ENCODE results near the gene FAM110D.

FAM110D gene

GRCh38 chr1:26190373-26190987 lies 31.6 kb downstream of the FAM110D start, which contains the start of gene CATSPER4:
Gene CATSPER4 (plus strand): TSS chr1:26190602. CDS start chr1:26190628, 26 bp downstream.
- no peak for DNase-seq

GRCh38 chr1:26191739-26192138 lies 32.9 kb downstream of the FAM110D start:
- DNase-seq = no peak

DNA sequence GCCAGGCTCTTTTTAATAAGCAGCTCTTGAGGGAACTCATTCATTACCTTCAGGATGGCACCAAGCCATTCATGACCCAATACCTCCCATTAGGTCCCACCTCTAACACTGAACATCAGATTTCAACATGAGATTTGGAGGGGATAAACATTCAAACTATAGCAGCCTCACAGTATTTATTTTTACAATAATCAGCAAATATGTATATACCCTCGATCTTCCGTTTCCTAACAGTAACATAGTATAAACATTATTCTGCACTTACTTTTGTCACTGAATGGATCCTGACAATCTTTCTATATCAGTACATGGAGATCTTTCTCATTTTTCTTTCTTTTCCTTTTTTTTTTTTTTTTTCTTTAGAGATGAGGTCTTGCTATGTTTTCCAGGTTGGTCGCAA lies 36.9 kb downstream of the FAM110D start:
- DNase-seq = no peak

DNA sequence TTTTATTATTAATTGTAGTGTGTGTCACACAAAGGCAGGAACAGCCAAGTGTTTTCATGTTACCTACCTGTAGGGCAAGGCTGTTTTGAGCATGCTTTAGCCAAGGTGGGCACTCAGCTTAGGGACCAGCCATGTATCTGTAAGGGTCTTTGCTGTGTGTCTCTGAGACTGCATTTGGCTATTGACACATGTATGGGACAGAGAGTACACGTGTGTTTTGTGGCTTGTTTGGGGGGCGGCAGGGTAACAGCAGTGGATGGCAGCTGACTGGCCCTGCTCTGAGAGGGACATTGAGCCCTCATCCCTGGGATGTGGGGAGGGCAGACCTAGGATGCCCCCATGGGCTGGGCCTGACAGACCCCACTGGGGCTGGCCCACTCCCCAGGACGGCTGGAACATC lies 38.4 kb downstream of the FAM110D start:
- DNase-seq = no peak

DNA sequence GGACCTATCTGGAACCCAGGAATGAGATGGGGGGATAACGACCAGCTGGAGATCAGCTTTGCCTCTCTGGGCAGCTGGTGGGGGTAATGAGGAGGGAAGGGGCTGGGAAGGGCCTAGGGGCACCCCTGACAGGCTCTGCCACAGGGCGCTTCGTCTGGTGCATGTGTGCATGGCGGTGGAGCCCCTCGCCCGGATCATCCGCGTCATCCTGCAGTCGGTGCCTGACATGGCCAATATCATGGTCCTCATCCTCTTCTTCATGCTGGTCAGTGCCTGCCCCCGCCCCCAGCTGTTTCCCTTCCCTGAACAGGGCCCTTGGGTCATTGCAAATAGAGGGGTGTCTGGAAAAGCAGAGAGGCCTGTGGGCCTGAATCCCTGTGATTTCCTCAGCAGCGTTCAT lies 38.9 kb downstream of the FAM110D start:
- no peak for DNase-seq

- no peak for DNase-seq
These were observed 41.5 kb downstream of the FAM110D start for GRCh38 chr1:26200413-26200812.

DNA sequence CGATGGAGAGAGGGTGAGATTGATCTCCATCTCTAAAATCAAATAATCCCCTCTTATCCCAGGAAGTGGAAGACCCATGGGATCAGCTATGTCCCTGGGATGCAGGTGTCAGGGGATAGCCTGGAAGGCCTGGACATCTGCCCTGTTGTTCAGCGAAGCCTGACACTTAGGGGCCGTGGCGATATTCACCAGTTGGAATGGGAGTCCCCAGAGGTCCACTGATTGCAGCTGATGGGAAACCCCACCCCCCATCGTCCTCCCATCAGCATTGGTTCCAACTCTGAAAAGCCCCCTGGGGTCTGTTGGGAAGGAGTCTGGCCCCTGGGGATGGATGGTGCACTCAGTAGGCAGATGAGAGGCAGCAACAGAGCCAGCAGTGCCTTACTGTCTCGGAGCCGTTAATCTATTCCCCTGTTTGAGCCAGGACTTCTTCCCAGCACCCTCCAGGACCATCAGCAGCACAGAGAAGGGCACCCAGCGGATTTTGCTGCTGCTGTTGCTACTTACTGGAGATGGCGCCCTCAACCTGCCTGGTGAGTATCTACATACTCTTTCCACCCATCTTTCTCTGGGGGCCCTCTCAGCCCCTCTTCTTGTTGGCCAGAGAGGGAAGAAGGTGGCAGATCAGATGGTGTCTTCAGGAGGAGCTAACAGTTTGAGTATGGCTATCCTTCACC lies 44.9 kb downstream of the FAM110D start:
- no peak for DNase-seq

- DNase-seq = no peak
These were observed 51.4 kb downstream of the FAM110D start for GRCh38 chr1:26210147-26210870.

DNA sequence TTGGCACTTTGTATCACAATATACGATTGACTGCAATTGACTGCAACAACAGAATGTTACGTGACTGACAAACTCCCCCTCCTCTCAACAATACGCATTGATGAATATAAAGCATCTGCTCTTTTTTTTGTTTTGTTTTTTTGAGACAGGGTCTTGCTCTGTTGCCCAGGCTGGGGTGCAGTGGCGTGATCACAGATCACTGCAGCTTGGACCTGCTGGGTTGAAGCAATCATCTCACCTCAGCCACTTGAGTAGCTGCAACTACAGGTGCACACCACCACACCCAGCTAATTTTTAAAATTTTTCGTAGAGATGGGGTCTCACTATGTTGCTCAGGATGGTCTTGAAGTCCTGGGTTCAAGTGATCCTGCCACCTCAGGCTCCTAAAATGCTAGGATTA lies 53.8 kb downstream of the FAM110D start:
- DNase-seq = no peak

DNA sequence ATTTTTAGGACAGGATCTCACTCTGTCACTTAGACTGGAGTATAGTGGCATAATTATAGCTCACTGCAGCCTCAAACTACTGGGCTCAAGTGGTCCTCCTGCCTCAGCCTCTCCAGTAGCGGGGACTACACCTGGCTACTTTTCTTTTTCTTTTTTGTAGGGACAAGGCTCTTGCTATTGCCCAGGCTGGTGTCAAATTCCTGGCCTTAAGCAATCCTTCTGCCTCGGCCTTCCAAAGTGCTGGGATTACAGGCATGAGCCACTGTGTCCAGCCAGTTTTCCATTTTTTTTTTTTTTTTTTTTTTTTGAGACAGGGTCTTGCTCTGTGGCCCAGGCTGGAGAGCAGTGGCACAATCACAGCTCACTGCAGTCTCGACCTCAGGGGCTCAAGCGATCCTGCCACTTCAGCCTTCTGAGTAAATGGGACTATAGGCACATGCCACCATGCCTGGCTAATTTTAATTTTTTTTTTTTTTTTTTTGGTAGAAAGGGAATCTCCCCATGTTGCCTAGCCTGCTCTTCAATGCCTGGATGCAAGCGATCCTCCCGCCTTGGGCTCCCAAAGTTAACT lies 54.5 kb downstream of the FAM110D start:
- no peak for DNase-seq

All from MV-4-11 (cell line).